Bronchial epithelial cell (primary cell): Measurements from ENCODE around the gene SRRM3. TPM values are rescaled to one million over a fixed set of nuclear protein-coding genes. Genes with fewer than 3 reads are reported as not detected.

Experiments used
- DNase-seq: peaks from one replicate; pipeline ENCODE4 v3.0.0-alpha.2; 2010; ENCODE audit warnings: low read depth
- FAIRE-seq: peaks from 2 replicates; lab custom pipeline; 2011; peaks lifted over from hg19 to GRCh38; lab: Jason Lieb, UNC
- H3K27me3 ChIP-seq: 2 replicates; pipeline ENCODE4 v1.5.1; 2011; ENCODE audit warnings: low read length; ENCODE audit not compliant: control insufficient read depth, insufficient read depth
- H3K36me3 ChIP-seq: 2 replicates; pipeline ENCODE4 v1.5.1; 2011; ENCODE audit warnings: low read length; ENCODE audit not compliant: control insufficient read depth, insufficient read depth
- H3K4me3 ChIP-seq: 2 replicates; pipeline ENCODE4 v1.5.1; 2011; ENCODE audit warnings: mild to moderate bottlenecking, low read depth, low read length, control low read depth
- CTCF ChIP-seq: IDR thresholded peaks from 2 replicates; pipeline ENCODE4 v1.5.1; 2011; ENCODE audit warnings: mild to moderate bottlenecking, moderate library complexity, low read length, control low read depth, inconsistent platforms; ENCODE audit not compliant: insufficient read depth, severe bottlenecking
- total RNA-seq: library from RNA; depleted of rRNA; stranded (reverse); fragments of >200 nt; gene quantifications from 2 replicates; pipeline ENCODE4 v1.2.1, GENCODE V29; 2014

SRRM3 gene
- total RNA-seq, 1 donor from 2014 or later: 0.26 TPM

- no peak overlapping the region for H3K4me3 ChIP-seq
- FAIRE-seq (no peak), DNase-seq (no peak)
- H3K27me3 ChIP-seq: no peaks in the 10 kb centered on the region
- no peaks in the 10 kb centered on the region for H3K36me3 ChIP-seq
- no peak for TF ChIP-seq CTCF
These were observed 29.9 kb downstream of the SRRM3 start for GRCh38 chr7:76231583-76231982.

GRCh38 chr7:76232698-76233097 lies 31.0 kb downstream of the SRRM3 start:
- Histone ChIP-seq H3K27me3 (no peaks in the 10 kb centered on the region), H3K4me3 (no peak overlapping the region), H3K36me3 (no peaks in the 10 kb centered on the region)
- no peak for DNase-seq
- TF ChIP-seq CTCF: no peak
- no peak for FAIRE-seq

GRCh38 chr7:76233538-76234281 lies 32.0 kb downstream of the SRRM3 start:
- H3K27me3 ChIP-seq: peaks cover under 1% of the 10 kb centered on the region
- no peak for TF ChIP-seq CTCF
- peak; percentile 47 for FAIRE-seq
- no peaks in the 10 kb centered on the region for H3K36me3 ChIP-seq
- H3K4me3 ChIP-seq: no peak overlapping the region
- DNase-seq: no peak

- Histone ChIP-seq H3K4me3 (no peak overlapping the region), H3K27me3 (peaks cover 2% of the 10 kb centered on the region), H3K36me3 (no peaks in the 10 kb centered on the region)
- no peak for TF ChIP-seq CTCF
- FAIRE-seq: peak; percentile 88
- no peak for DNase-seq
These were observed 32.5 kb downstream of the SRRM3 start for GRCh38 chr7:76234282-76234584.

- no peak for FAIRE-seq
- no peaks in the 10 kb centered on the region for H3K36me3 ChIP-seq
- no peak for TF ChIP-seq CTCF
- peaks cover 2% of the 10 kb centered on the region for H3K27me3 ChIP-seq
- no peak overlapping the region for H3K4me3 ChIP-seq
- peak; percentile 83 for DNase-seq
These were observed 33.3 kb downstream of the SRRM3 start for GRCh38 chr7:76234931-76235441.

- no peaks in the 10 kb centered on the region for H3K36me3 ChIP-seq
- TF ChIP-seq CTCF: no peak
- FAIRE-seq (no peak), DNase-seq (no peak)
- H3K4me3 ChIP-seq: no peak overlapping the region
- peaks cover 2% of the 10 kb centered on the region for H3K27me3 ChIP-seq
These were observed 34.5 kb downstream of the SRRM3 start for GRCh38 chr7:76236224-76236623.
